ENCODE measurements around the gene MYO1C. TPM values are rescaled to one million over a fixed set of nuclear protein-coding genes. Genes with fewer than 3 reads are reported as not detected.

The MYO1C gene
- total and polyA plus RNA-seq, 2 of the 8 experiments (the other 6 are each of a cell fraction or from before 2014, with no cell fraction given): 40.1 to 78.6 TPM

- TF ChIP-seq TAF7 (optimal IDR thresholded peaks at IDR 0.05; ENCODE audit: borderline replicate concordance, low read depth, low read length) (no peak), YY1 (IDR thresholded peaks at IDR 0.05; ENCODE audit: low read depth, low read length) (no peak), EP300 (IDR thresholded peaks at IDR 0.05; ENCODE audit: borderline replicate concordance in 1 of 2, low read depth in 2 of 2, low read length in 2 of 2) (no peak), GTF2F1 (IDR thresholded peaks at IDR 0.05; ENCODE audit: borderline replicate concordance, low read depth, low read length) (no peak)
- TF ChIP-seq, protein P1, sequence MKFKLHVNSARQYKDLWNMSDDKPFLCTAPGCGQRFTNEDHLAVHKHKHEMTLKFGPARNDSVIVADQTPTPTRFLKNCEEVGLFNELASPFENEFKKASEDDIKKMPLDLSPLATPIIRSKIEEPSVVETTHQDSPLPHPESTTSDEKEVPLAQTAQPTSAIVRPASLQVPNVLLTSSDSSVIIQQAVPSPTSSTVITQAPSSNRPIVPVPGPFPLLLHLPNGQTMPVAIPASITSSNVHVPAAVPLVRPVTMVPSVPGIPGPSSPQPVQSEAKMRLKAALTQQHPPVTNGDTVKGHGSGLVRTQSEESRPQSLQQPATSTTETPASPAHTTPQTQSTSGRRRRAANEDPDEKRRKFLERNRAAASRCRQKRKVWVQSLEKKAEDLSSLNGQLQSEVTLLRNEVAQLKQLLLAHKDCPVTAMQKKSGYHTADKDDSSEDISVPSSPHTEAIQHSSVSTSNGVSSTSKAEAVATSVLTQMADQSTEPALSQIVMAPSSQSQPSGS (IDR thresholded peaks at IDR 0.05; ENCODE audit: low read length): no peak
These were observed 21.0 kb downstream of the MYO1C start (continued) for GRCh38 chr17:1471490-1471889.
